ENCODE results near the gene DIS3L2. TPM values are rescaled to one million over a fixed set of nuclear protein-coding genes. Genes with fewer than 3 reads are reported as not detected.

DIS3L2 gene
- total RNA-seq, 4 donors from 2014 or later: 13.3 to 31.0 (median 23.6) TPM

- no peak overlapping the region for H3K27ac ChIP-seq
- H3K36me3 ChIP-seq: no peaks in the 10 kb centered on the region
- no peak for ATAC-seq
- TF ChIP-seq POLR2AphosphoS5 (IDR thresholded peaks at IDR 0.05) (no peak), EP300 (IDR thresholded peaks at IDR 0.05) (no peak), POLR2A (IDR thresholded peaks at IDR 0.05) (no peak)
- TF ChIP-seq, protein P1, sequence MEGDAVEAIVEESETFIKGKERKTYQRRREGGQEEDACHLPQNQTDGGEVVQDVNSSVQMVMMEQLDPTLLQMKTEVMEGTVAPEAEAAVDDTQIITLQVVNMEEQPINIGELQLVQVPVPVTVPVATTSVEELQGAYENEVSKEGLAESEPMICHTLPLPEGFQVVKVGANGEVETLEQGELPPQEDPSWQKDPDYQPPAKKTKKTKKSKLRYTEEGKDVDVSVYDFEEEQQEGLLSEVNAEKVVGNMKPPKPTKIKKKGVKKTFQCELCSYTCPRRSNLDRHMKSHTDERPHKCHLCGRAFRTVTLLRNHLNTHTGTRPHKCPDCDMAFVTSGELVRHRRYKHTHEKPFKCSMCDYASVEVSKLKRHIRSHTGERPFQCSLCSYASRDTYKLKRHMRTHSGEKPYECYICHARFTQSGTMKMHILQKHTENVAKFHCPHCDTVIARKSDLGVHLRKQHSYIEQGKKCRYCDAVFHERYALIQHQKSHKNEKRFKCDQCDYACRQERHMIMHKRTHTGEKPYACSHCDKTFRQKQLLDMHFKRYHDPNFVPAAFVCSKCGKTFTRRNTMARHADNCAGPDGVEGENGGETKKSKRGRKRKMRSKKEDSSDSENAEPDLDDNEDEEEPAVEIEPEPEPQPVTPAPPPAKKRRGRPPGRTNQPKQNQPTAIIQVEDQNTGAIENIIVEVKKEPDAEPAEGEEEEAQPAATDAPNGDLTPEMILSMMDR (IDR thresholded peaks at IDR 0.05): no peak
- H3K9me3 ChIP-seq: no peaks in the 10 kb centered on the region
- H3K4me1 ChIP-seq: no peaks in the 10 kb centered on the region
- H3K4me3 ChIP-seq: no peak overlapping the region
- H3K27me3 ChIP-seq: no peaks in the 10 kb centered on the region
- 68 to 76% methylated on average over 2 of the region's 2 CpGs for WGBS, 2 donors (ENCODE audit: low coverage in 1 of 2)
Observed at GRCh38 chr2:232183279-232183678, 221.8 kb downstream of the DIS3L2 start.

GRCh38 chr2:232184346-232184745 lies 222.8 kb downstream of the DIS3L2 start:
- no peak overlapping the region for H3K27ac ChIP-seq
- H3K9me3 ChIP-seq: no peaks in the 10 kb centered on the region
- H3K27me3 ChIP-seq: no peaks in the 10 kb centered on the region
- TF ChIP-seq, protein P1 (IDR thresholded peaks at IDR 0.05): no peak
- TF ChIP-seq POLR2AphosphoS5 (IDR thresholded peaks at IDR 0.05) (no peak), EP300 (IDR thresholded peaks at IDR 0.05) (no peak), POLR2A (IDR thresholded peaks at IDR 0.05) (no peak)
- ATAC-seq: no peak
- H3K4me1 ChIP-seq: no peaks in the 10 kb centered on the region
- WGBS, 2 donors (ENCODE audit: low coverage in 1 of 2): 97 to 100% methylated on average over 1 to 6 of the region's 6 CpGs
- no peaks in the 10 kb centered on the region for H3K36me3 ChIP-seq
- no peak overlapping the region for H3K4me3 ChIP-seq

GRCh38 chr2:232190796-232191195 lies 229.3 kb downstream of the DIS3L2 start:
- Histone ChIP-seq H3K27me3 (no peaks in the 10 kb centered on the region), H3K4me3 (no peak overlapping the region), H3K4me1 (no peaks in the 10 kb centered on the region), H3K9me3 (peaks cover 0 to 12% (median 0%) of the 10 kb centered on the region in 3 donors), H3K27ac (no peak overlapping the region), H3K36me3 (peaks cover 0 to 5% of the 10 kb centered on the region in 2 donors)
- ATAC-seq: no peak
- 75 to 87% methylated on average over 2 of the region's 2 CpGs for WGBS, 2 donors (ENCODE audit: low coverage in 1 of 2)
- TF ChIP-seq, protein P1 (IDR thresholded peaks at IDR 0.05): no peak
- TF ChIP-seq POLR2AphosphoS5 (IDR thresholded peaks at IDR 0.05) (no peak), EP300 (IDR thresholded peaks at IDR 0.05) (no peak), POLR2A (IDR thresholded peaks at IDR 0.05) (no peak)

DNA sequence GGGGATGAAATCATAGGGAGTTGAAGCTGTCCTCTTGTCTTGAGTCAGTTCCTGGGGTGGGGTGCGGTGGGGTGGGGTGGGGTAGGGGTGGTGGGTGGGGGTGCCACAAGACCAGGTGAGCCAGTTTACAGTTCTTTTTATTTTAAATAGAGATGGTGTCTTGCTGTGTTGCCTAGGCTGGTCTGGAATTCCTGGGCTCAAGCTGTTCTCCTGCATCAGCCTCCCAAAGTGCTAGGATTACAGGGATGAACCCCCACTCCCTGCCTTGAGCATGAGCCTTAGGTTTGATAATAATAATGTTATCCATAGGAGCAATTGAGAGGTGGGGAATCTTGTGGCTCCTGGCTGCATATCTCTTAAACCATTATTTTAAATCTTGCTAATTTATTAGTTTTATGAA lies 234.0 kb downstream of the DIS3L2 start:
- Histone ChIP-seq H3K4me3 (no peak overlapping the region), H3K36me3 (peaks cover 0 to 14% of the 10 kb centered on the region in 2 donors), H3K27me3 (no peaks in the 10 kb centered on the region), H3K27ac (no peak overlapping the region), H3K9me3 (peaks cover 0 to 12% (median 0%) of the 10 kb centered on the region in 3 donors), H3K4me1 (no peaks in the 10 kb centered on the region)
- ATAC-seq: no peak
- TF ChIP-seq, protein P1 (IDR thresholded peaks at IDR 0.05): no peak
- TF ChIP-seq POLR2AphosphoS5 (IDR thresholded peaks at IDR 0.05) (no peak), EP300 (IDR thresholded peaks at IDR 0.05) (no peak), POLR2A (IDR thresholded peaks at IDR 0.05) (no peak)
- WGBS, 2 donors (ENCODE audit: low coverage in 1 of 2): no CpG with 5 or more reads among the region's 1 CpG

- ATAC-seq: no peak
- TF ChIP-seq POLR2A (IDR thresholded peaks at IDR 0.05): no peak
- no peak for TF ChIP-seq POLR2AphosphoS5 (IDR thresholded peaks at IDR 0.05)
- H3K27ac ChIP-seq: no peak overlapping the region
Observed at GRCh38 chr2:232196802-232197201, 235.3 kb downstream of the DIS3L2 start.

More at GRCh38 chr2:232196802-232197201, 235.3 kb downstream of the DIS3L2 start:
- peaks cover 0 to 12% (median 0%) of the 10 kb centered on the region in 3 donors for H3K9me3 ChIP-seq
- H3K4me1 ChIP-seq: no peaks in the 10 kb centered on the region
- H3K27me3 ChIP-seq: no peaks in the 10 kb centered on the region
- peaks cover 0 to 18% of the 10 kb centered on the region in 2 donors for H3K36me3 ChIP-seq
- no peak overlapping the region for H3K4me3 ChIP-seq
